Stimulated activated CD4-positive, alpha-beta T cell treated with anti-CD3 and anti-CD28 coated beads, Interleukin-12 subunit alpha, Interleukin-12 subunit beta, amount 100 ng/mL, for 24 hours (primary cell): ENCODE measurements around the gene NPB.

Experiments used
- DNase-seq, 2 experiments: peaks; one replicate each; pipeline ENCODE4 v3.0.0-alpha.2; 2020; ENCODE audit warnings: low read depth in 2 of 2

Gene NPB

GRCh38 chr17:81925860-81926450 lies 23.9 kb downstream of the NPB start:
- DNase-seq = no peak

- DNase-seq = peak; percentile 43 to 54
Observed at GRCh38 chr17:81926451-81927151, 24.6 kb downstream of the NPB start.

GRCh38 chr17:81927152-81927652 lies 25.2 kb downstream of the NPB start:
- no peak for DNase-seq

GRCh38 chr17:81927653-81928543 lies 25.9 kb downstream of the NPB start, which contains the start of gene MAFG:
TSS of gene MAFG (minus strand) at chr17:81927735. CDS start at chr17:81923185, 4,550 bp downstream.
- peak; percentile 79 to 81 for DNase-seq

- no peak for DNase-seq
Observed at GRCh38 chr17:81928544-81929252, 26.7 kb downstream of the NPB start.

GRCh38 chr17:81929253-81930141 lies 27.5 kb downstream of the NPB start:
- no peak for DNase-seq

- no peak for DNase-seq
Observed at GRCh38 chr17:81930142-81931125, 28.4 kb downstream of the NPB start.

- no peak for DNase-seq
Observed at GRCh38 chr17:81931189-81931556, 29.1 kb downstream of the NPB start.

GRCh38 chr17:81931557-81932332 lies 29.7 kb downstream of the NPB start:
- DNase-seq = no peak

- no peak for DNase-seq
Observed at GRCh38 chr17:81932333-81932983, 30.4 kb downstream of the NPB start.

- no peak for DNase-seq
Observed at GRCh38 chr17:81933178-81933699, 31.2 kb downstream of the NPB start.

GRCh38 chr17:81934098-81934757 lies 32.2 kb downstream of the NPB start:
- DNase-seq = no peak

- no peak for DNase-seq
Observed at GRCh38 chr17:81934850-81935708, 33.0 kb downstream of the NPB start.

- no peak for DNase-seq
Observed at GRCh38 chr17:81935709-81936084, 33.7 kb downstream of the NPB start.

GRCh38 chr17:81939218-81939617 lies 37.2 kb downstream of the NPB start:
- DNase-seq = no peak

GRCh38 chr17:81939881-81940385 lies 37.9 kb downstream of the NPB start:
- DNase-seq = no peak
